Motor neuron (in vitro differentiated cells): ENCODE measurements around the gene PTPRM. TPM values are rescaled to one million over a fixed set of nuclear protein-coding genes. Genes with fewer than 3 reads are reported as not detected.
A peak's percentile ranks its signal among the peaks of the same experiment; 100 is the strongest.

Source experiments
- ATAC-seq, 8 experiments: fragments of 200-7000 bp; cut with Tn5 transposase; replicated peaks in 6 of 8; 2 replicates each; pipeline ENCODE4 v1.8.0; 2021; ENCODE audit warnings: mild to moderate bottlenecking in 8 of 8, moderate library complexity in 8 of 8
- H3K27ac ChIP-seq, 2 donors: fragments of 250-450 bp; sonication (Bioruptor Pico); 2 replicates each; pipeline ENCODE4 v1.9.0; 2021; ENCODE audit warnings: antibody characterized with exemption in 2 of 2, mild to moderate bottlenecking in 2 of 2, moderate library complexity in 1 of 2
- H3K4me1 ChIP-seq, 2 donors: fragments of 250-450 bp; sonication (Bioruptor Pico); replicated peaks in 1 of 2; 2 replicates each; pipeline ENCODE4 v1.6.1; 2021; ENCODE audit warnings: antibody characterized with exemption in 2 of 2, mild to moderate bottlenecking in 2 of 2, moderate library complexity in 1 of 2
- H3K4me3 ChIP-seq, 5 donors: fragments of 250-450 bp; sonication (Bioruptor Pico); 2 replicates each; pipeline ENCODE4 v1.9.0; 2021; ENCODE audit warnings: antibody characterized with exemption in 5 of 5, mild to moderate bottlenecking in 5 of 5, moderate library complexity in 4 of 5
- WGBS, 10 experiments: fragments of 450-650 bp; shearing (Covaris generic); methylation state at CpG; one replicate each; pipeline ENCODE4 v1.0.0; 2022; 5-methylcytosine and 5-hydroxymethylcytosine counted together
- in situ Hi-C, 9 experiments: fragments of 400-800 bp; cut with MboI; loops; one replicate each; pipeline ENCODE4 v1.15.0; 2021; ENCODE audit warnings: low sequenced_read_pairs in 9 of 9, low pct_unique_long_range_greater_than_20kb in 2 of 9; ENCODE audit not compliant: unreplicated experiment in 9 of 9
- total RNA-seq, 8 experiments: library from RNA; unstranded; fragments of 300-600 nt; gene quantifications; 2 replicates each; pipeline versions ENCODE4 v1.2.3 to v1.2.4, GENCODE V29; 2022

Gene PTPRM
- total RNA-seq, 8 experiments from 2014 or later, result 12.9 to 106 (median 66.9) TPM

GRCh38 chr18:7676253-7676873, 109.2 kb downstream of the PTPRM start:
- Histone ChIP-seq H3K27ac (no peak overlapping the region), H3K4me1 (peaks cover 0 to 13% of the 10 kb centered on the region in 2 donors), H3K4me3 (no peak overlapping the region)
- 46 to 100% (median 99%) methylated on average over 1 to 7 of the region's 8 CpGs for WGBS, 10 experiments
- ATAC-seq, result peak in 1 of 8 experiments; percentile 24
- in situ Hi-C loops, result no loop called here

- in situ Hi-C loops, result no loop called here
- Histone ChIP-seq H3K4me1 (peaks cover 0 to 13% of the 10 kb centered on the region in 2 donors), H3K4me3 (no peak overlapping the region), H3K27ac (no peak overlapping the region)
- ATAC-seq, result peak in 1 of 8 experiments; percentile 30
- WGBS, 10 experiments, result 53 to 96% (median 70%) methylated on average over 2 to 4 of the region's 4 CpGs; no CpG with 5 or more reads in 2 of the 10 experiments
These were observed 109.9 kb downstream of the PTPRM start for GRCh38 chr18:7677001-7677400.

- Histone ChIP-seq H3K27ac (no peak overlapping the region), H3K4me1 (peaks cover 0 to 13% of the 10 kb centered on the region in 2 donors), H3K4me3 (no peak overlapping the region)
- ATAC-seq, result no peak
- in situ Hi-C loops, result no loop called here
- WGBS, 10 experiments, result 86 to 100% (median 92%) methylated on average over 1 to 4 of the region's 4 CpGs; no CpG with 5 or more reads in 3 of the 10 experiments
These were observed 110.3 kb downstream of the PTPRM start for GRCh38 chr18:7677424-7677823.

GRCh38 chr18:7678389-7678788, 111.3 kb downstream of the PTPRM start:
- WGBS, 10 experiments, result 65 to 100% (median 92%) methylated on average over 3 to 8 of the region's 8 CpGs; no CpG with 5 or more reads in 1 of the 10 experiments

DNA sequence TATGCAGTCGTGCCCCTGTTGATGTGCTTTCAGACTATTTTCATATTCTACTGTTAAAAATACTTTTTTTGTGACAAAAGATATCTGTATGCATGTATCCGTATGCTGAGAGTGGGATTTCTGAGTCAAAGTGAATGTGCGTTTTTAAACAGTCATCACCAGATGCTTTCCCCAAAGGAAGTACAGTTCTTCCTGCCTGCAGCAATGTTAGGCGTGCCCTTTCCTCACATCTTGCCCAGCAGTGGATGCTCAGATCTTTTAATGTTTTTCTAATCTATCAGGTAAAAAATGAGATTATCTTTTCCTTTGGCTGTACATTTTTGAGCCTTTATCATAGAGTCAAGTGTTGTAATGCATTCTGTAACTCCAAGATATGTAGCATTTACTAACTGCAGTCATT, 111.7 kb downstream of the PTPRM start:
- Histone ChIP-seq H3K27ac (no peak overlapping the region), H3K4me1 (peaks cover 0 to 13% of the 10 kb centered on the region in 2 donors), H3K4me3 (no peak overlapping the region)
- WGBS, 10 experiments, result 0 to 100% (median 85%) methylated on average over 1 to 4 of the region's 4 CpGs
- peak in 3 of 8 experiments; percentile 31 to 88 (median 88) for ATAC-seq
- in situ Hi-C loops, result no loop called here

More at GRCh38 chr18:7678389-7678788, 111.3 kb downstream of the PTPRM start:
- H3K4me1 ChIP-seq, result peaks cover 0 to 13% of the 10 kb centered on the region in 2 donors
- H3K4me3 ChIP-seq, result no peak overlapping the region
- H3K27ac ChIP-seq, result no peak overlapping the region
- ATAC-seq, result peak in 2 of 8 experiments; percentile 60 to 75
- in situ Hi-C loops, result no loop called here

DNA sequence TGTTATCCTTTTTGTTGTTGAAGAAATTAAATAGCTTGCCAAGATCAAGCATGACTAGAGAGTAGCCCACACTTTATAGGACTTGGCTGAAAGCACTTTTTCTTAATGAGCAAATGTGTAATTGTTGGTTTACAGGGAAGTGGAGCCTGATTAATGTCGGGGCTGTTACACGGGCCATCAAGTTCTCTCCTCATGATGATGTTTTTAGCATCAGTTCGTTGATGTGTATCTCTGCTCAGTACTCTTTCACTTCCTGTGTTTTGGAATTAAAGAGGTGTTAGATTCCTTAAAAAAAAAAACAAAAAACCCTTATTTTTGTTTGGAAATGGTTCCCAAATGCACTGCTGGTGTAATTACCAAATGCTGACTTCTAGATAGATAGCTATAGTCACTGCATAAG, 114.2 kb downstream of the PTPRM start:
- H3K27ac ChIP-seq, result no peak overlapping the region
- H3K4me1 ChIP-seq, result peaks cover 0 to 10% of the 10 kb centered on the region in 2 donors
- H3K4me3 ChIP-seq, result no peak overlapping the region
- 50 to 100% (median 86%) methylated on average over 1 to 3 of the region's 3 CpGs; no CpG with 5 or more reads in 3 of the 10 experiments for WGBS, 10 experiments
- in situ Hi-C loops, result no loop called here
- no peak for ATAC-seq

GRCh38 chr18:7682321-7682720, 115.2 kb downstream of the PTPRM start:
- Histone ChIP-seq H3K4me1 (peaks cover 0 to 2% of the 10 kb centered on the region in 2 donors), H3K27ac (no peak overlapping the region), H3K4me3 (no peak overlapping the region)
- no peak for ATAC-seq
- in situ Hi-C loops, result no loop called here

- no peak for ATAC-seq
- in situ Hi-C loops, result no loop called here
- H3K4me1 ChIP-seq, result no peaks in the 10 kb centered on the region
- no peak overlapping the region for H3K4me3 ChIP-seq
- H3K27ac ChIP-seq, result no peak overlapping the region
- WGBS, 10 experiments, result 77 to 100% (median 100%) methylated on average over 1 to 2 of the region's 3 CpGs; no CpG with 5 or more reads in 2 of the 10 experiments
These were observed 116.6 kb downstream of the PTPRM start for GRCh38 chr18:7683753-7684152.

DNA sequence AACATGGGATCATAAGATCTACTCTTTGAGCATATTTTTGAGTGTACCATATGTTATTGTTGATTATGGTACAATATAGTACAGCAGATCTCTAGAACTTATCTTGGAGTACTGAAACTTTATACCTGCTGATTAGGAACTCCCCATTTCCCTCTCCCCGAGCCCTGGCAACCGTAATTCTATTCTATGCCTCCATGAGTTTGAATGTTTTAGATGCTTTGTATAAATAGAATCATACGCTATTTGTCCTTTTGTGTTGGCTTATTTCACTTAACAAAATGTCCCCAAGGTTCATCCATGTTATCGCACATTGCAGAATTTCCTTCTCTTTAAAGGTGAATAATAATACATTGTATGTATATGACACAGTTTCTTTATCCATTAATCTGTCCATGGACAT, 117.2 kb downstream of the PTPRM start:
- WGBS, 10 experiments, result 93 to 100% (median 99%) methylated on average over 1 to 4 of the region's 4 CpGs
- no peaks in the 10 kb centered on the region for H3K4me1 ChIP-seq
- in situ Hi-C loops, result no loop called here
- H3K4me3 ChIP-seq, result no peak overlapping the region
- ATAC-seq, result no peak
- no peak overlapping the region for H3K27ac ChIP-seq

DNA sequence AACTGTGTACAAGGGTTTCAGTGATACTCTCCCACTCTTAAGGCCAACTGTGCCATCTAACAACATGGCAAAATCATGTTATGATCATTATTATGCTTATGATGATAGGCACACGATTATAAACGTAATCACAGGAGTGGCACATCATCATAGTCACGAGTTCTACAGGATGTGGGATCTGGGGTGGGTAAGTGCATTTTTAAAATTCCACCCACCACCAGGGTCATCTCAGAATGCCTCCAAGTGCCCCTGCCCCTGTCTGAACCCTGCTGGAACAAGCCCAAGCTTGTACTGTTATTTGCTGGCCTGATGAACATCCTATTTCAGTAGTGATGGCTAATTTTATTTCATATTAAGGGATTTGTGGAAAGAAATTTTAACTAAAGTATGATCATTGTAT, 117.8 kb downstream of the PTPRM start:
- in situ Hi-C loops, result no loop called here
- no peaks in the 10 kb centered on the region for H3K4me1 ChIP-seq
- ATAC-seq, result no peak
- no peak overlapping the region for H3K27ac ChIP-seq
- 20 to 100% (median 64%) methylated on average over 1 to 3 of the region's 3 CpGs; no CpG with 5 or more reads in 3 of the 10 experiments for WGBS, 10 experiments
- no peak overlapping the region for H3K4me3 ChIP-seq

DNA sequence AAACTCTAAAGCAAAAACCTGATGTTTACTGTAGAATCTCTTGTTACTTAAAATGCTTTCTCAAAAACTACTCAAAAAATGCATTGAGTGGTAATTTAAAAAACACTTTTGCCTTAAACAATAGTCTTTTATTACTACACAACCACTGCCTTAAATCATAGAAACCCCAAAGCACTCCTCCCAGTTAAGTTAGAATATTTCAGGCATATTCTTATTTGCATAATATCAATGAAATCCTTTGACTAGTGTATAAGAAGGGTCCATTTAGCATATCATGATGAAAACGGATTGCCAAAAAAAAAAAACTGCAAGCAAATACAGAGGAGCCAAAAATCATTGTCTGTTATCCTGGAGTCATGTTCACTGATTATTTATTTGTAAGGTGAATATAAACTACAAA, 119.2 kb downstream of the PTPRM start:
- 0 to 100% (median 81%) methylated on average over 1 of the region's 1 CpG; no CpG with 5 or more reads in 2 of the 10 experiments for WGBS, 10 experiments
- peak in 1 of 8 experiments; percentile 58 for ATAC-seq
- in situ Hi-C loops, result no loop called here
- Histone ChIP-seq H3K27ac (no peak overlapping the region), H3K4me1 (no peaks in the 10 kb centered on the region), H3K4me3 (no peak overlapping the region)

DNA sequence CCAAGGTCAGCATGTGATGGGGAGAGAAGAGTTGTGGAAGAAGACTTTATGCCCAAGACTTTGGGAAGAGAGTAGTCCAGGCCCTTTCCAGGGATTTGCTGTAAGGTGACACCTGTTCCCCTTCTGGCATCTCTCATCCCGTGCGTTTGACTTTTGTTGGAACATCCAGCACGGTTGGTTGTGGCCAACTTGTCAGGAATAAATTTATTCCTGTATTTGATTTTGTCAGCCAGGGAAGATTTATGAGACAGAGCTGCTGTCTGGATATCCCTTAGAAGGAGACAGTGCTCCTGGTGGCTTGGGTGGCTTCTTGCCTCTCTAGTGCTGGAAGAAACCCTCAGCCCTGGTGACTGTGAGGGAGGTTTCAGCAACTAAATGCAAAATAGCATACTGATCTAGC, 121.5 kb downstream of the PTPRM start:
- Histone ChIP-seq H3K4me3 (no peak overlapping the region), H3K27ac (no peak overlapping the region), H3K4me1 (no peaks in the 10 kb centered on the region)
- 92 to 96% methylated on average over 2 to 3 of the region's 3 CpGs; no CpG with 5 or more reads in 8 of the 10 experiments for WGBS, 10 experiments
- in situ Hi-C loops, result no loop called here
- no peak for ATAC-seq

- in situ Hi-C loops, result no loop called here
- no peaks in the 10 kb centered on the region for H3K4me1 ChIP-seq
- no peak overlapping the region for H3K4me3 ChIP-seq
- ATAC-seq, result no peak
- H3K27ac ChIP-seq, result no peak overlapping the region
- 40 to 100% (median 94%) methylated on average over 1 to 3 of the region's 3 CpGs; no CpG with 5 or more reads in 1 of the 10 experiments for WGBS, 10 experiments
These were observed 124.1 kb downstream of the PTPRM start for GRCh38 chr18:7691206-7691605.

- peak in 3 of 8 experiments; percentile 85 to 97 (median 93) for ATAC-seq
- Histone ChIP-seq H3K4me1 (no peaks in the 10 kb centered on the region), H3K27ac (no peak overlapping the region), H3K4me3 (no peak overlapping the region)
- in situ Hi-C loops, result no loop called here
- 0 to 100% (median 17%) methylated on average over 2 to 3 of the region's 3 CpGs; no CpG with 5 or more reads in 3 of the 10 experiments for WGBS, 10 experiments
These were observed 129.7 kb downstream of the PTPRM start for GRCh38 chr18:7696780-7697179.
